Neural cell (in vitro differentiated cells): ENCODE results near the gene ASXL1. TPM values are rescaled to one million over a fixed set of nuclear protein-coding genes. Genes with fewer than 3 reads are reported as not detected.

Experiments
- H2AFZ ChIP-seq: fragments of 200-600, 300-800 bp; sonication (generic), shearing (Covaris generic); 2 replicates; pipeline ENCODE4 v1.6.0; 2014; ENCODE audit warnings: low read depth, mild to moderate bottlenecking, antibody characterized with exemption, low read length, moderate library complexity
- H3F3A ChIP-seq: fragments of 200-600 bp; shearing (Covaris generic); 2 replicates; pipeline ENCODE4 v1.6.1; 2016; ENCODE audit warnings: mild to moderate bottlenecking, moderate library complexity, mixed read lengths, antibody characterized with exemption, low read length; ENCODE audit not compliant: insufficient read depth, poor library complexity, severe bottlenecking
- H3K27ac ChIP-seq: fragments of 200-600, 300-800 bp; sonication (generic), shearing (Covaris generic); 2 replicates; pipeline ENCODE4 v1.5.1; 2014; ENCODE audit warnings: mild to moderate bottlenecking, low read length, moderate library complexity
- H3K27me3 ChIP-seq: fragments of 300-800, 200-600 bp; sonication (generic), shearing (Covaris generic); 2 replicates; pipeline ENCODE4 v1.6.0; 2014; ENCODE audit warnings: mild to moderate bottlenecking, low read depth, low read length, moderate library complexity; ENCODE audit not compliant: insufficient read depth
- H3K36me3 ChIP-seq: fragments of 300-800, 200-600 bp; sonication (generic), shearing (Covaris generic); 2 replicates; pipeline ENCODE4 v1.5.1; 2014; ENCODE audit warnings: mild to moderate bottlenecking, antibody characterized with exemption, low read length, moderate library complexity; ENCODE audit not compliant: insufficient read depth
- H3K4me2 ChIP-seq: fragments of 300-800, 200-600 bp; sonication (generic), shearing (Covaris generic); 2 replicates; pipeline ENCODE4 v1.6.0; 2014; ENCODE audit warnings: mild to moderate bottlenecking, low read length
- H3K4me3 ChIP-seq: fragments of 300-800, 200-600 bp; sonication (generic), shearing (Covaris generic); 2 replicates; pipeline ENCODE4 v1.5.1; 2014; ENCODE audit warnings: mild to moderate bottlenecking, low read length, moderate library complexity
- H3K79me2 ChIP-seq: fragments of 200-600 bp; shearing (Covaris generic); replicated peaks from 2 replicates; pipeline ENCODE4 v1.6.0; 2014; ENCODE audit warnings: mild to moderate bottlenecking, low read length, moderate library complexity; ENCODE audit not compliant: insufficient read depth
- H3K9ac ChIP-seq: fragments of 300-800, 200-600 bp; sonication (generic), shearing (Covaris generic); 2 replicates; pipeline ENCODE4 v1.6.1; 2016; ENCODE audit warnings: mild to moderate bottlenecking, low read length, mixed read lengths
- H3K9me2 ChIP-seq: fragments of 200-600 bp; shearing (Covaris generic); 2 replicates; pipeline ENCODE4 v1.6.1; 2016; ENCODE audit warnings: mild to moderate bottlenecking, low read length, mixed read lengths; ENCODE audit not compliant: insufficient read depth
- H3K9me3 ChIP-seq: fragments of 200-600, 300-800 bp; sonication (generic), shearing (Covaris generic); 2 replicates; pipeline ENCODE4 v1.6.1; 2016; ENCODE audit warnings: mild to moderate bottlenecking, mixed run types, low read length, moderate library complexity, mixed read lengths
- H4K20me1 ChIP-seq: fragments of 200-600 bp; shearing (Covaris generic); 2 replicates; pipeline ENCODE4 v1.6.1; 2016; ENCODE audit warnings: mild to moderate bottlenecking, mixed run types; ENCODE audit not compliant: insufficient read depth
- CTCF ChIP-seq: fragments of 450-650 bp; IDR thresholded peaks from 2 replicates; pipeline ENCODE4 v1.5.1; 2014; ENCODE audit warnings: antibody characterized with exemption, mild to moderate bottlenecking, moderate library complexity; ENCODE audit not compliant: poor library complexity, severe bottlenecking
- EP300 ChIP-seq: fragments of 450-650 bp; conservative IDR thresholded peaks from 2 replicates; pipeline ENCODE4 v1.6.1; 2014; ENCODE audit warnings: antibody characterized with exemption, mild to moderate bottlenecking, moderate library complexity; ENCODE audit not compliant: poor library complexity, severe bottlenecking
- EZH2 ChIP-seq: fragments of 200-600, 300-800 bp; shearing (Covaris generic), sonication (generic); IDR thresholded peaks from 2 replicates; pipeline ENCODE4 v1.6.1; 2014; ENCODE audit warnings: antibody characterized with exemption, low read length, borderline replicate concordance, mild to moderate bottlenecking; ENCODE audit not compliant: insufficient read depth, poor library complexity, severe bottlenecking
- MXI1 ChIP-seq: fragments of 450-650 bp; conservative IDR thresholded peaks from 2 replicates; pipeline ENCODE4 v1.6.1; 2014; ENCODE audit warnings: antibody characterized with exemption, mild to moderate bottlenecking; ENCODE audit not compliant: poor library complexity, severe bottlenecking
- POLR2AphosphoS5 ChIP-seq: IDR thresholded peaks from 2 replicates; pipeline ENCODE4 v1.6.1; 2012
- RAD21 ChIP-seq: fragments of 450-650 bp; conservative IDR thresholded peaks from 2 replicates; pipeline ENCODE4 v1.6.1; 2014; ENCODE audit warnings: antibody characterized with exemption, mild to moderate bottlenecking, moderate library complexity
- SMC3 ChIP-seq: fragments of 450-650 bp; conservative IDR thresholded peaks from 2 replicates; pipeline ENCODE4 v1.6.1; 2014; ENCODE audit warnings: antibody characterized with exemption, mild to moderate bottlenecking, moderate library complexity; ENCODE audit not compliant: poor library complexity
- TAF1 ChIP-seq: IDR thresholded peaks from 2 replicates; pipeline ENCODE4 v1.6.1; 2012; ENCODE audit warnings: low read depth
- polyA plus RNA-seq: library from polyadenylated mRNA; depleted of rRNA; stranded (reverse); fragments of >200 nt; gene quantifications from 2 replicates; pipeline ENCODE4 v1.2.3, GENCODE V29; 2014
- TF ChIP-seq, protein P1 (sequence below): IDR thresholded peaks from 2 replicates; pipeline ENCODE4 v1.6.1; 2012; ENCODE audit warnings: borderline replicate concordance

The ASXL1 gene
- polyA plus RNA-seq, 1 donor from 2014 or later = 45.9 TPM

DNA sequence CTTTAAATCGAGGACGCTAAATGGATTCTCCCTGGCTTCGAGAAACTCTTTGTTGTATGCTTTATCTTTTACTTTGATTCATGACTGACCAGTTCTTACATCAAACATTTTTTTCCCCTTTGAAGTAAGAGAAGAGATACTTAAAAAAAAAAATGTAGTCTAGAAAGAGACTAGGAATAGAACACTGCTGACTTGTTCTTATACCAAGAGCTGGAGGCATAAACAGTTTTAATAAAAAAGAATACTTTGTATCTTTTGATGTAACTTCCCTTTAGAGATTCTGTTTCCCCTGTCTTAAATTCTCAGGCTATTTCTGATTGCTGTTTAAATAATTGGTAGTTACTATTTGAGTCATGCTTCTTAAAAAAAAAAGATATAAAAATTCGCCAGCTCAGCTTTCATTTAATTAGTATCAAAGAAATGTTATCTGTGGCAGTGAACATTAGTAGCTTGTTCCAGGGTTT, 4.8 kb downstream of the ASXL1 start:
- H3K4me2 ChIP-seq = no peak overlapping the region
- no peak overlapping the region for H2AFZ ChIP-seq
- no peak overlapping the region for H3K9ac ChIP-seq
- H3K27ac ChIP-seq = no peak overlapping the region
- H3K36me3 ChIP-seq = no peaks in the 10 kb centered on the region
- H3F3A ChIP-seq = no peaks in the 10 kb centered on the region
- no peak overlapping the region for H3K4me3 ChIP-seq
- H3K79me2 ChIP-seq = peaks cover 78% of the 10 kb centered on the region
- H3K9me3 ChIP-seq = no peaks in the 10 kb centered on the region
- no peaks in the 10 kb centered on the region for H4K20me1 ChIP-seq
- TF ChIP-seq EZH2 (no peak), CTCF (no peak), SMC3 (no peak), RAD21 (no peak), POLR2AphosphoS5 (no peak), MXI1 (no peak), TAF1 (no peak)
- TF ChIP-seq, protein P1, sequence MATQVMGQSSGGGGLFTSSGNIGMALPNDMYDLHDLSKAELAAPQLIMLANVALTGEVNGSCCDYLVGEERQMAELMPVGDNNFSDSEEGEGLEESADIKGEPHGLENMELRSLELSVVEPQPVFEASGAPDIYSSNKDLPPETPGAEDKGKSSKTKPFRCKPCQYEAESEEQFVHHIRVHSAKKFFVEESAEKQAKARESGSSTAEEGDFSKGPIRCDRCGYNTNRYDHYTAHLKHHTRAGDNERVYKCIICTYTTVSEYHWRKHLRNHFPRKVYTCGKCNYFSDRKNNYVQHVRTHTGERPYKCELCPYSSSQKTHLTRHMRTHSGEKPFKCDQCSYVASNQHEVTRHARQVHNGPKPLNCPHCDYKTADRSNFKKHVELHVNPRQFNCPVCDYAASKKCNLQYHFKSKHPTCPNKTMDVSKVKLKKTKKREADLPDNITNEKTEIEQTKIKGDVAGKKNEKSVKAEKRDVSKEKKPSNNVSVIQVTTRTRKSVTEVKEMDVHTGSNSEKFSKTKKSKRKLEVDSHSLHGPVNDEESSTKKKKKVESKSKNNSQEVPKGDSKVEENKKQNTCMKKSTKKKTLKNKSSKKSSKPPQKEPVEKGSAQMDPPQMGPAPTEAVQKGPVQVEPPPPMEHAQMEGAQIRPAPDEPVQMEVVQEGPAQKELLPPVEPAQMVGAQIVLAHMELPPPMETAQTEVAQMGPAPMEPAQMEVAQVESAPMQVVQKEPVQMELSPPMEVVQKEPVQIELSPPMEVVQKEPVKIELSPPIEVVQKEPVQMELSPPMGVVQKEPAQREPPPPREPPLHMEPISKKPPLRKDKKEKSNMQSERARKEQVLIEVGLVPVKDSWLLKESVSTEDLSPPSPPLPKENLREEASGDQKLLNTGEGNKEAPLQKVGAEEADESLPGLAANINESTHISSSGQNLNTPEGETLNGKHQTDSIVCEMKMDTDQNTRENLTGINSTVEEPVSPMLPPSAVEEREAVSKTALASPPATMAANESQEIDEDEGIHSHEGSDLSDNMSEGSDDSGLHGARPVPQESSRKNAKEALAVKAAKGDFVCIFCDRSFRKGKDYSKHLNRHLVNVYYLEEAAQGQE = no peak
- H3K9me2 ChIP-seq = no peaks in the 10 kb centered on the region
- no peaks in the 10 kb centered on the region for H3K27me3 ChIP-seq

DNA sequence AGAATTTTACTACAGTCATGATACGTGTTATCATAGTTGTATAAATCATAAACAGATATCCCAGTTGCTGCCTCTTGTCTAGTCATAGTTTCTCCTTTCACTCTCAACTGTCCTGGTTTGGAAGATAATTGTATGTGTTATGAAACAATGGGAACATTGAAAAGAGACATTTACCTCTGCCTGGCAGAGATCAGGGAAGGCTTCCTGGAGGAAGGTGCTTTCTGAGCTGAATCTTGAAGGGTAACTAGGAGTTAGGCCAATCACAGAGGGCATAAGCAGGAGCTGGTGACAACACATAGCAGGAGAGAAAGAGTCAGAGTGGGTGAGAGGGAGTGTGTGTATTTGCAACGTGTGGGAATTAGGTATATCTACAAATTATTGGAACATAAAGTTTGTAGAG, 5.4 kb downstream of the ASXL1 start:
- Histone ChIP-seq H3K36me3 (no peaks in the 10 kb centered on the region), H3K4me3 (no peak overlapping the region), H3F3A (no peaks in the 10 kb centered on the region), H3K4me2 (no peak overlapping the region), H3K9me3 (no peaks in the 10 kb centered on the region), H4K20me1 (no peaks in the 10 kb centered on the region), H2AFZ (no peak overlapping the region), H3K9ac (no peak overlapping the region), H3K9me2 (no peaks in the 10 kb centered on the region), H3K27me3 (no peaks in the 10 kb centered on the region), H3K27ac (no peak overlapping the region), H3K79me2 (peaks cover 78% of the 10 kb centered on the region)
- no peak for TF ChIP-seq SMC3
- no peak for TF ChIP-seq EP300
- no peak for TF ChIP-seq POLR2AphosphoS5
- no peak for TF ChIP-seq TAF1
- no peak for TF ChIP-seq CTCF
- no peak for TF ChIP-seq RAD21
- TF ChIP-seq, protein P1 = no peak
